ENCODE results near the gene MFNG. TPM values are rescaled to one million over a fixed set of nuclear protein-coding genes. Genes with fewer than 3 reads are reported as not detected.
A peak's percentile ranks its signal among the peaks of the same experiment; 100 is the strongest.

The MFNG gene
- total RNA-seq, 2 experiments from 2014 or later = 207 to 211 TPM

GRCh38 chr22:37505565-37505964 lies 19.4 kb upstream of the MFNG start:
- H3K27ac Mint-ChIP-seq = no peak overlapping the region
- no peaks in the 10 kb centered on the region for H3K9me3 Mint-ChIP-seq
- no peaks in the 10 kb centered on the region for H3K27me3 Mint-ChIP-seq
- no peak for DNase-seq
- ATAC-seq (ENCODE audit: low read depth) = no peak
- H3K4me3 Mint-ChIP-seq = no peak overlapping the region
- no peaks in the 10 kb centered on the region for H3K36me3 Mint-ChIP-seq
- H3K4me1 Mint-ChIP-seq = peaks cover 14% of the 10 kb centered on the region
- POLR2A ChIA-PET = no interaction called here

GRCh38 chr22:37504964-37505363 lies 18.8 kb upstream of the MFNG start:
- no peak overlapping the region for H3K27ac Mint-ChIP-seq
- POLR2A ChIA-PET = no interaction called here
- no peaks in the 10 kb centered on the region for H3K36me3 Mint-ChIP-seq
- DNase-seq (no peak), ATAC-seq (ENCODE audit: low read depth) (no peak)
- no peaks in the 10 kb centered on the region for H3K9me3 Mint-ChIP-seq
- H3K4me1 Mint-ChIP-seq = peaks cover 16% of the 10 kb centered on the region
- no peak overlapping the region for H3K4me3 Mint-ChIP-seq
- H3K27me3 Mint-ChIP-seq = no peaks in the 10 kb centered on the region

- H3K36me3 Mint-ChIP-seq = no peaks in the 10 kb centered on the region
- peaks cover 16% of the 10 kb centered on the region for H3K4me1 Mint-ChIP-seq
- H3K27me3 Mint-ChIP-seq = no peaks in the 10 kb centered on the region
- DNase-seq (no peak), ATAC-seq (ENCODE audit: low read depth) (no peak)
- H3K4me3 Mint-ChIP-seq = no peak overlapping the region
- H3K27ac Mint-ChIP-seq = no peak overlapping the region
- H3K9me3 Mint-ChIP-seq = no peaks in the 10 kb centered on the region
- POLR2A ChIA-PET = no interaction called here
These were observed 17.7 kb upstream of the MFNG start for GRCh38 chr22:37503850-37504249.

- Mint-ChIP-seq H3K4me3 (no peak overlapping the region), H3K36me3 (no peaks in the 10 kb centered on the region), H3K27ac (no peak overlapping the region), H3K9me3 (no peaks in the 10 kb centered on the region), H3K4me1 (peaks cover 19% of the 10 kb centered on the region), H3K27me3 (peaks cover 3% of the 10 kb centered on the region)
- POLR2A ChIA-PET = no interaction called here
- ATAC-seq (ENCODE audit: low read depth) (no peak), DNase-seq (no peak)
These were observed 17.0 kb upstream of the MFNG start for GRCh38 chr22:37503183-37503683.

GRCh38 chr22:37502342-37503182 lies 16.4 kb upstream of the MFNG start:
- peaks cover 3% of the 10 kb centered on the region for H3K27me3 Mint-ChIP-seq
- no peak for DNase-seq
- H3K27ac Mint-ChIP-seq = no peak overlapping the region
- H3K4me3 Mint-ChIP-seq = no peak overlapping the region
- POLR2A ChIA-PET = interaction anchor here (1.3 kb wide), 1 partner anchor 64 kb away, joined by 3 read pairs; no protein-coding TSS in a partner anchor
- H3K4me1 Mint-ChIP-seq = peaks cover 19% of the 10 kb centered on the region
- ATAC-seq (ENCODE audit: low read depth) = peak; percentile 60
- no peaks in the 10 kb centered on the region for H3K36me3 Mint-ChIP-seq
- no peaks in the 10 kb centered on the region for H3K9me3 Mint-ChIP-seq

GRCh38 chr22:37501610-37502341 lies 15.6 kb upstream of the MFNG start:
- Mint-ChIP-seq H3K4me3 (peak overlapping the region; percentile 12), H3K9me3 (no peaks in the 10 kb centered on the region), H3K36me3 (no peaks in the 10 kb centered on the region), H3K27me3 (peaks cover 4% of the 10 kb centered on the region), H3K4me1 (peaks cover 19% of the 10 kb centered on the region), H3K27ac (peak overlapping the region; percentile 40)
- POLR2A ChIA-PET = interaction anchor here (1.3 kb wide), 1 partner anchor 65 kb away, joined by 3 read pairs; no protein-coding TSS in a partner anchor
- no peak for ATAC-seq (ENCODE audit: low read depth)
- no peak for DNase-seq

GRCh38 chr22:37500745-37501609 lies 14.8 kb upstream of the MFNG start:
- H3K27me3 Mint-ChIP-seq = peaks cover 4% of the 10 kb centered on the region
- peak overlapping the region; percentile 12 for H3K4me3 Mint-ChIP-seq
- DNase-seq = no peak
- H3K27ac Mint-ChIP-seq = peak overlapping the region; percentile 40
- H3K4me1 Mint-ChIP-seq = peaks cover 19% of the 10 kb centered on the region
- POLR2A ChIA-PET = interaction anchor here (1.3 kb wide), 1 partner anchor 66 kb away, joined by 3 read pairs; no protein-coding TSS in a partner anchor
- no peaks in the 10 kb centered on the region for H3K9me3 Mint-ChIP-seq
- H3K36me3 Mint-ChIP-seq = no peaks in the 10 kb centered on the region
- no peak for ATAC-seq (ENCODE audit: low read depth)

GRCh38 chr22:37499789-37500540 lies 13.8 kb upstream of the MFNG start:
- POLR2A ChIA-PET = no interaction called here

GRCh38 chr22:37499027-37499707 lies 13.0 kb upstream of the MFNG start:
- no peak for DNase-seq

More at GRCh38 chr22:37499789-37500540, 13.8 kb upstream of the MFNG start:
- Mint-ChIP-seq H3K27ac (no peak overlapping the region), H3K36me3 (no peaks in the 10 kb centered on the region), H3K4me1 (peaks cover 19% of the 10 kb centered on the region), H3K9me3 (no peaks in the 10 kb centered on the region), H3K27me3 (peaks cover 8% of the 10 kb centered on the region), H3K4me3 (no peak overlapping the region)
- no peak for DNase-seq
- no peak for ATAC-seq (ENCODE audit: low read depth)

GRCh38 chr22:37498289-37498909 lies 12.2 kb upstream of the MFNG start:
- H3K36me3 Mint-ChIP-seq = no peaks in the 10 kb centered on the region
- no peak overlapping the region for H3K27ac Mint-ChIP-seq
- POLR2A ChIA-PET = interaction anchor here (1.8 kb wide), 1 partner anchor 13 kb away, joined by 7 read pairs; the partner anchor contains the start of gene MFNG
- H3K27me3 Mint-ChIP-seq = peaks cover 8% of the 10 kb centered on the region
- no peaks in the 10 kb centered on the region for H3K9me3 Mint-ChIP-seq
- ATAC-seq (ENCODE audit: low read depth) (peak; percentile 78), DNase-seq (peak; percentile 81)
- H3K4me1 Mint-ChIP-seq = peaks cover 21% of the 10 kb centered on the region
- no peak overlapping the region for H3K4me3 Mint-ChIP-seq

More at GRCh38 chr22:37499027-37499707, 13.0 kb upstream of the MFNG start:
- peaks cover 19% of the 10 kb centered on the region for H3K4me1 Mint-ChIP-seq
- POLR2A ChIA-PET = no interaction called here
- H3K9me3 Mint-ChIP-seq = no peaks in the 10 kb centered on the region
- no peak for ATAC-seq (ENCODE audit: low read depth)
- H3K27me3 Mint-ChIP-seq = peaks cover 8% of the 10 kb centered on the region
- H3K4me3 Mint-ChIP-seq = no peak overlapping the region
- H3K36me3 Mint-ChIP-seq = no peaks in the 10 kb centered on the region
- no peak overlapping the region for H3K27ac Mint-ChIP-seq

- POLR2A ChIA-PET = interaction anchor here (0.7 to 1.8 kb wide), 2 partner anchors 11 to 1259 kb away, joined by 3 to 7 read pairs; partner anchors contain the start of gene MFNG
These were observed 10.9 kb upstream of the MFNG start for GRCh38 chr22:37497062-37497599.

More at GRCh38 chr22:37497062-37497599, 10.9 kb upstream of the MFNG start:
- peaks cover 23% of the 10 kb centered on the region for H3K4me1 Mint-ChIP-seq
- no peak for DNase-seq
- H3K36me3 Mint-ChIP-seq = no peaks in the 10 kb centered on the region
- ATAC-seq (ENCODE audit: low read depth) = no peak
- H3K27ac Mint-ChIP-seq = no peak overlapping the region
- H3K4me3 Mint-ChIP-seq = no peak overlapping the region
- H3K27me3 Mint-ChIP-seq = peaks cover 8% of the 10 kb centered on the region
- H3K9me3 Mint-ChIP-seq = no peaks in the 10 kb centered on the region
